Right lobe of liver (tissue), 6 donors: Measurements from ENCODE around the gene CBL. TPM values are rescaled to one million over a fixed set of nuclear protein-coding genes. Genes with fewer than 3 reads are reported as not detected.

Experiments used
- ATAC-seq, 4 donors: fragments of 200-7000 bp; cut with Tn5 transposase; one replicate each; pipeline ENCODE4 v1.9.1; 2020; ENCODE audit warnings: mild to moderate bottlenecking in 4 of 4, moderate library complexity in 4 of 4
- DNase-seq, 3 donors: peaks; one replicate each; pipeline ENCODE4 v3.0.0-alpha.2; 2020
- H3K27ac ChIP-seq, 3 donors: fragments of 200-600 bp; one replicate each; pipeline ENCODE4 v1.8.0; 2022
- H3K27me3 ChIP-seq, 2 donors: fragments of 200-600 bp; one replicate each; pipeline ENCODE4 v1.8.0; 2022
- H3K36me3 ChIP-seq, 4 donors: fragments of 200-600 bp; sonication (generic) in 1 of 4; one replicate each; pipeline versions ENCODE4 v1.5.1 to v1.8.0; 2017 to 2022; ENCODE audit warnings: control low read depth in 1 of 4
- H3K4me1 ChIP-seq, 4 donors: fragments of 200-600 bp; sonication (generic) in 1 of 4; one replicate each; pipeline versions ENCODE4 v1.5.1 to v1.8.0; 2017 to 2022; ENCODE audit warnings: control low read depth in 1 of 4
- H3K4me3 ChIP-seq, 3 donors: fragments of 200-600 bp; one replicate each; pipeline ENCODE4 v1.8.0; 2022
- H3K9me3 ChIP-seq, 4 donors: fragments of 200-600 bp; sonication (generic) in 1 of 4; one replicate each; pipeline versions ENCODE4 v1.5.1 to v1.8.0; 2017 to 2022; ENCODE audit warnings: control low read depth in 1 of 4
- POLR2A ChIP-seq: fragments of 450-650 bp; IDR thresholded peaks from one replicate; pipeline ENCODE4 v1.6.1; 2017; ENCODE audit warnings: antibody characterized with exemption, mild to moderate bottlenecking
- WGBS: methylation state at CpG from one replicate; pipeline ENCODE4 v1.1.6; 2018; ENCODE audit warnings: low coverage, low lambda C conversion rate; ENCODE audit not compliant: insufficient coverage; ENCODE audit errors: missing lambda C conversion rate; 5-methylcytosine and 5-hydroxymethylcytosine counted together
- intact Hi-C, 2 donors: fragments of 100-400 bp; cut with DNase I; formaldehyde crosslinking; loops; one replicate each; pipeline versions ENCODE4 v1.11.2 to v1.14.1; 2022
- total RNA-seq, 6 experiments: library from RNA; depleted of rRNA in 2 of 6; stranded (reverse); fragments of >200 nt in 2 of 6; fragmentation: NEBNext Ultra II Directional in 3 of 6; extraction: Animal tissue kit (Norgen Biotek cat#: 25700) in 3 of 6; gene quantifications; one replicate each; pipeline versions ENCODE4 v1.1.0 to v1.2.4, GENCODE V29; 2016 to 2023
- TF ChIP-seq, protein P1 (sequence below), 4 donors: fragments of 200-600 bp in 3 of 4; fragments of 450-650 bp in 1 of 4; IDR thresholded peaks; one replicate each; pipeline versions ENCODE4 v1.5.1 to v1.8.0; 2016 to 2022; ENCODE audit warnings: antibody characterized with exemption in 4 of 4, mild to moderate bottlenecking in 2 of 4
- donor health status: DM: no; HTN: yes; CAD: no.
- donor health status: DM: no; HTN: no; CAD: no.
- donor health status: DM: no; HTN: no; CAD: no.
- donor health status: DM: no; HTN: yes; CAD: no.
- donor health status: DM: no; HTN: yes; CAD: no.

Gene CBL
- total RNA-seq, 6 experiments from 2014 or later = 3.1 to 7.1 (median 4.6) TPM

DNA sequence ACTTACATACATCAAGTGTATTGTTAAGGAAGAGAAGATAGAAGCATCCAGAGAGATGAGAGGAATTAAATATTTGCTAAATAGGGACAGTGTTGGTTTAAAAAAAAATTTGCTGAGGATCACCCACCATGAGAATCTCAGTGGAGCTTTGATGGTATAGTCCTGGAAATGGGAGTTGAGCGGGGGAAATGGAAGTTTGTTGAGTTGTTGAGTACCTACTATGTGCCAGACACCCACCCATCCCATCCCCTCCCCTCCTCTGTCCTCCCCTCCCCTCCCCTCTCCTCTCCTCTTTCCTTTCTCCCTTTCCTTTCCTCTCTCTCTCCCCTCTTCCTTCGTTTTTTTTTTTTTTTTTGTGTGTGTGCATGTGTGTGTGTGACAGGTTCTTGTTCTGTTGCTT is 145.1 kb downstream of the CBL start:
- WGBS = 51% methylated on average over 2 of the region's 2 CpGs
- H3K27ac ChIP-seq = no peak overlapping the region
- H3K9me3 ChIP-seq = no peaks in the 10 kb centered on the region
- intact Hi-C loops = no loop called here
- H3K36me3 ChIP-seq = peaks cover 0 to 4% (median 0%) of the 10 kb centered on the region in 4 donors
- DNase-seq (no peak), ATAC-seq (no peak)
- no peaks in the 10 kb centered on the region for H3K27me3 ChIP-seq
- TF ChIP-seq, protein P1, sequence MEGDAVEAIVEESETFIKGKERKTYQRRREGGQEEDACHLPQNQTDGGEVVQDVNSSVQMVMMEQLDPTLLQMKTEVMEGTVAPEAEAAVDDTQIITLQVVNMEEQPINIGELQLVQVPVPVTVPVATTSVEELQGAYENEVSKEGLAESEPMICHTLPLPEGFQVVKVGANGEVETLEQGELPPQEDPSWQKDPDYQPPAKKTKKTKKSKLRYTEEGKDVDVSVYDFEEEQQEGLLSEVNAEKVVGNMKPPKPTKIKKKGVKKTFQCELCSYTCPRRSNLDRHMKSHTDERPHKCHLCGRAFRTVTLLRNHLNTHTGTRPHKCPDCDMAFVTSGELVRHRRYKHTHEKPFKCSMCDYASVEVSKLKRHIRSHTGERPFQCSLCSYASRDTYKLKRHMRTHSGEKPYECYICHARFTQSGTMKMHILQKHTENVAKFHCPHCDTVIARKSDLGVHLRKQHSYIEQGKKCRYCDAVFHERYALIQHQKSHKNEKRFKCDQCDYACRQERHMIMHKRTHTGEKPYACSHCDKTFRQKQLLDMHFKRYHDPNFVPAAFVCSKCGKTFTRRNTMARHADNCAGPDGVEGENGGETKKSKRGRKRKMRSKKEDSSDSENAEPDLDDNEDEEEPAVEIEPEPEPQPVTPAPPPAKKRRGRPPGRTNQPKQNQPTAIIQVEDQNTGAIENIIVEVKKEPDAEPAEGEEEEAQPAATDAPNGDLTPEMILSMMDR (IDR thresholded peaks at IDR 0.05) = no peak
- no peak for TF ChIP-seq POLR2A
- peaks cover 0 to 30% (median 0%) of the 10 kb centered on the region in 4 donors for H3K4me1 ChIP-seq
- H3K4me3 ChIP-seq = no peak overlapping the region

DNA sequence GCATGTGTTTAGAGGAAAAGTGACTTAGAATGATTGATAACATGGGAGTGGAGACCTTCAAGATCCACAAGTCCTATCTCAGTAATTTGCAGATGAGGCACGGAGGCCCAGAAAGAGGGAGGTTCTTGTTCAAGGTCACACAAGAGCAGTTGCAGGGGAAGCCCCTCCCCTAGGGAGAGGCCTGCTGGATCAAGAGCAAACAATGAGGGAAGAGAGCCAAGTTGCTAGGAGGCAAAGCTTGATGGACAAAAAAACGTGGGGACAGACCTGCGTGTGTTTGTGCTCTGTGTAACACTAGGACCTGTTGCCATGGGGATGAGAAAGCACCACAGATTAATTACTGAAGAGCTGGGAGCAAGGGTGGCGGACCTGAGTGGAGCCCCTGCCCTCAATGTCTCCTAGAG is 146.7 kb downstream of the CBL start:
- intact Hi-C loops = no loop called here
- Histone ChIP-seq H3K36me3 (peaks cover 0 to 16% (median 0%) of the 10 kb centered on the region in 4 donors), H3K9me3 (no peaks in the 10 kb centered on the region), H3K27ac (no peak overlapping the region), H3K27me3 (no peaks in the 10 kb centered on the region), H3K4me3 (no peak overlapping the region), H3K4me1 (peaks cover 0 to 33% (median 0%) of the 10 kb centered on the region in 4 donors)
- ATAC-seq (peak; percentile 43 to 61 (median 48)), DNase-seq (no peak)
- TF ChIP-seq, protein P1 (IDR thresholded peaks at IDR 0.05) = no peak
- no peak for TF ChIP-seq POLR2A
- 0% methylated on average over 3 of the region's 4 CpGs for WGBS

DNA sequence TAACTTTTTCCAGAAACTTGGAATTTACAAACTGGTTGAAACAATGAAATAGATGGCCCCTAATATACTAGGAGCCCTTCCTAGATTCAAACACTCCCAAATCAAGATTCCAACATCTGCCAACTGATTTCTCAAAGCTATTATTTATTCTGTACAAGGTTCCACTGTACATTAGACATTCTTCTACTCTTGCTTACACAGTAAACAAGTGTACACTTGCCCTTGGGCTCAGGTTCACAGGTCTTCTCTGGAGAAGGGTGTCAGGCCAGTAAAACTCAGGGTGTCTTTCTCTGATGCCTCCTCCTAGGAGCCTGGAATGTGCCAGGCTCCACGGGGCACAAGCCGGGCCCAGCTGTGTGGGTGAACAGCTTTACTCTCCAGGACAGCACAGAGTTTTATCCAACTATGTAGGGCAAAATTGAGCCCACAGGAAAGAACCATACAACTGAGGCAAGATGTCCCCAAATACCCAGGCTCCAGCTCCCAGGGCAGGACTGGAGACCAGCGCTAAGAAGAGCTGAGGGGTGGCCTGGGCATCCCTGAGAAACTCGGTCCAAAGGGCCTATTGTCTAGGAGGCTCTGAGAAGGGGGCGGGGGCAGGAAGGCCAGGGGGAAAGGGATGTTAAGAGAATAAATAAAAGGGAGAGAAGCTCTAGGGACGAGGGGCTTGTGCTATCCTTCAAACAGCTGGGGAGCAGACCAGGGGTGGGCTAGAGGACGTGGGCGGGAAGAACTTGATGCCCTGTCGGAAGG is 149.1 kb downstream of the CBL start:
- intact Hi-C loops = no loop called here
- Histone ChIP-seq H3K4me3 (no peak overlapping the region), H3K9me3 (no peaks in the 10 kb centered on the region), H3K36me3 (peaks cover 0 to 39% (median 6%) of the 10 kb centered on the region in 4 donors), H3K27ac (no peak overlapping the region), H3K4me1 (peaks cover 0 to 38% (median 0%) of the 10 kb centered on the region in 4 donors), H3K27me3 (no peaks in the 10 kb centered on the region)
- no peak for TF ChIP-seq POLR2A
- TF ChIP-seq, protein P1 (IDR thresholded peaks at IDR 0.05) = no peak
- DNase-seq = no peak
- peak in 1 of 4 donors; percentile 5 for ATAC-seq
- WGBS = 84% methylated on average over 7 of the region's 9 CpGs

DNA sequence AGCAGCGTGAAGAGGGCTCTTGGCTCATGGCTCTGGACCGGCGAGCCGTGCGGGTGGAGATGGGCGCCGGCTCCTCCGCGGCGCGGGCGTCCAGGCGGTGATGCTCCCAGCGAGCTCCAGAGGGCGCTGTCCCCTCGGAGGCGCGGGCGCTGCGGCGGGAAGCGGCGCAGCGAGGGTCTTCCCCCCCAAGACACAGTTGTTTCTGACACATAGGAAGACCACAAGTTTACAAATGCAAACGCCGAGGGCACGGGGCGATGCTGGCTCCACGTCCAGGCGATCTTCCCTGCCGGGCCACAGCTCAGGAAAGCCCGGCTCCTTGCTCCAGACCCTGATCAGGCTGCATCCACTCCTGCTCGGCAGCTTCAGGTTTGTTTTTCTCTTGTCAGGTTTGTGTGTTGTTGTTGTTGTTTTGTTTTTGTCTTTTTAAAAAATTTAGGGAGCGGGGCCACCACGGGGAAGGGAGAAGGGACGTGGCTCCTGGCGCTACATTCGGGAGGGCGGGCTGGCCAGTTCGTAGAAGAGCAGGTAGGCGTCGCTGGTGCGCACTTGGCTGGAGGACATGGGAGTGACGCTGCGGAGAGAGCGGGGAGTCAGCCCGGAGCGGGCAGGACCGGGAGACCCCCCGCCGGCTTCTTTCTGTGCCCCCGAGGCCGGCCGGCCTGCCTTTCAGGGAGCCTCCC is 150.4 kb downstream of the CBL start:
- no peaks in the 10 kb centered on the region for H3K27me3 ChIP-seq
- H3K36me3 ChIP-seq = peaks cover 0 to 39% (median 6%) of the 10 kb centered on the region in 4 donors
- H3K27ac ChIP-seq = peak overlapping the region in 1 of 3 donors; percentile 26
- intact Hi-C loops = no loop called here
- WGBS = 8% methylated on average over 20 of the region's 54 CpGs
- DNase-seq (peak; percentile 77 to 85 (median 80)), ATAC-seq (peak; percentile 73 to 82 (median 76))
- no peak for TF ChIP-seq POLR2A
- TF ChIP-seq, protein P1 (IDR thresholded peaks at IDR 0.05) = peak; percentile 54 to 85 (median 70)
- no peaks in the 10 kb centered on the region for H3K9me3 ChIP-seq
- peak overlapping the region; percentile 30 to 41 (median 31) for H3K4me3 ChIP-seq
- peaks cover 0 to 46% (median 3%) of the 10 kb centered on the region in 4 donors for H3K4me1 ChIP-seq
